H1 (cell line): Measurements from ENCODE around the gene KRTAP10-3. TPM values are rescaled to one million over a fixed set of nuclear protein-coding genes. Genes with fewer than 3 reads are reported as not detected.

Source experiments
- CTCF ChIA-PET: fragments of 300-600 bp; sonication (Branson Sonifier 250); formaldehyde crosslinking; loops from one replicate; lab custom pipeline; 2021; ENCODE audit not compliant: partially characterized antibody; lab: Charles Lee
- POLR2A ChIA-PET: fragments of 300-600 bp; sonication (Branson Sonifier 250); formaldehyde crosslinking; loops from one replicate; lab custom pipeline; 2021; ENCODE audit warnings: inconsistent platforms; ENCODE audit not compliant: partially characterized antibody; lab: Charles Lee
- DNase-seq, 2 experiments: peaks; one replicate each; pipeline versions ENCODE4 v3.0.0 to v3.0.0-alpha.2; 2010 to 2022; ENCODE audit warnings: low spot score in 2 of 2, low read depth in 1 of 2, mixed read lengths in 1 of 2
- FAIRE-seq: peaks from 2 replicates; lab custom pipeline; 2011; peaks lifted over from hg19 to GRCh38; lab: Jason Lieb, UNC
- H2AFZ ChIP-seq: 2 replicates; pipeline ENCODE4 v1.8.1; 2012; ENCODE audit warnings: low read length, inconsistent platforms
- H2AK5ac ChIP-seq: 2 replicates; pipeline ENCODE4 v1.6.1; 2013; ENCODE audit warnings: low read depth, low read length
- H2BK120ac ChIP-seq: replicated peaks from 2 replicates; pipeline ENCODE3; 2013; ENCODE audit warnings: low read depth, low read length, inconsistent platforms
- H2BK12ac ChIP-seq: 2 replicates; pipeline ENCODE4 v1.6.1; 2013; ENCODE audit warnings: low read depth, low read length
- H2BK15ac ChIP-seq: 2 replicates; pipeline ENCODE4 v1.6.1; 2013; ENCODE audit warnings: low read length
- H2BK20ac ChIP-seq: 2 replicates; pipeline ENCODE4 v1.6.1; 2013; ENCODE audit warnings: low read length
- H2BK5ac ChIP-seq: 2 replicates; pipeline ENCODE4 v1.6.1; 2013; ENCODE audit warnings: low read depth, low read length
- H3K14ac ChIP-seq: 2 replicates; pipeline ENCODE4 v1.6.1; 2013; ENCODE audit warnings: inconsistent platforms; ENCODE audit not compliant: insufficient read length
- H3K18ac ChIP-seq: 2 replicates; pipeline ENCODE4 v1.6.1; 2013; ENCODE audit warnings: low read length; ENCODE audit errors: extremely low read depth
- H3K23ac ChIP-seq: 2 replicates; pipeline ENCODE4 v1.6.1; 2013; ENCODE audit warnings: inconsistent platforms; ENCODE audit not compliant: insufficient read length
- H3K23me2 ChIP-seq: 2 replicates; pipeline ENCODE4 v1.6.1; 2013; ENCODE audit warnings: low read depth, low read length
- H3K27ac ChIP-seq: 2 replicates; pipeline ENCODE4 v1.6.1; 2011; ENCODE audit warnings: low read depth, low read length, inconsistent platforms
- H3K27me3 ChIP-seq, 4 experiments: replicated peaks in 1 of 4; 1 replicate in 1 of 4; 2 replicates in 3 of 4; pipeline versions ENCODE4 v1.6.1 to v1.8.1; 2011 to 2013; ENCODE audit warnings: low read length in 3 of 4, mild to moderate bottlenecking in 3 of 4, inconsistent platforms in 2 of 4, mixed read lengths in 2 of 4, moderate library complexity in 1 of 4; ENCODE audit not compliant: control insufficient read depth in 3 of 4, insufficient read depth in 3 of 4; ENCODE audit errors: extremely low read depth in 1 of 4
- H3K36me3 ChIP-seq, 4 experiments: 2 replicates each; pipeline versions ENCODE4 v1.6.1 to v1.8.1; 2011 to 2013; ENCODE audit warnings: mild to moderate bottlenecking in 4 of 4, low read length in 3 of 4, moderate library complexity in 2 of 4, control low read depth in 1 of 4, inconsistent platforms in 1 of 4; ENCODE audit not compliant: insufficient read depth in 4 of 4, control insufficient read depth in 2 of 4
- H3K4ac ChIP-seq: replicated peaks from 2 replicates; pipeline ENCODE3; 2013; ENCODE audit warnings: low read length, low read depth, mixed read lengths, inconsistent platforms; ENCODE audit not compliant: insufficient read length
- H3K4me1 ChIP-seq, 4 experiments: replicated peaks in 1 of 4; 1 replicate in 1 of 4; 2 replicates in 3 of 4; pipeline versions ENCODE4 v1.6.1 to v1.8.1; 2011 to 2013; ENCODE audit warnings: low read length in 3 of 4, inconsistent platforms in 2 of 4, mixed read lengths in 1 of 4; ENCODE audit not compliant: insufficient read depth in 4 of 4, control insufficient read depth in 3 of 4
- H3K4me2 ChIP-seq, 2 experiments: 2 replicates each; pipeline versions ENCODE4 v1.6.1 to v1.8.1; 2011 to 2013; ENCODE audit warnings: low read depth in 2 of 2, low read length in 2 of 2, control low read depth in 1 of 2, inconsistent platforms in 1 of 2, mild to moderate bottlenecking in 1 of 2; ENCODE audit not compliant: insufficient read depth in 1 of 2
- H3K4me3 ChIP-seq, 4 experiments: fragments of 200-600, 300-600 bp in 1 of 4; sonication (generic), shearing (Covaris generic), sonication (Bioruptor Twin) in 1 of 4; 2 replicates each; pipeline versions ENCODE4 v1.5.1 to v1.8.1; 2011 to 2016; ENCODE audit warnings: low read length in 4 of 4, low read depth in 3 of 4, control low read depth in 2 of 4, inconsistent platforms in 2 of 4, mild to moderate bottlenecking in 2 of 4, mixed read lengths in 1 of 4, moderate library complexity in 1 of 4; ENCODE audit not compliant: insufficient read depth in 2 of 4; ENCODE audit errors: extremely low read depth in 1 of 4
- H3K56ac ChIP-seq: replicated peaks from 2 replicates; pipeline ENCODE3; 2013; ENCODE audit warnings: low read depth, mild to moderate bottlenecking, mixed read lengths, low read length, inconsistent platforms; ENCODE audit not compliant: insufficient read length
- H3K79me1 ChIP-seq: 2 replicates; pipeline ENCODE4 v1.6.1; 2013; ENCODE audit warnings: low read depth, low read length, control low read depth
- H3K79me2 ChIP-seq, 2 experiments: 2 replicates each; pipeline versions ENCODE4 v1.6.1 to v1.8.1; 2012 to 2013; ENCODE audit warnings: low read length in 2 of 2, mild to moderate bottlenecking in 2 of 2, inconsistent platforms in 1 of 2; ENCODE audit not compliant: insufficient read depth in 2 of 2, control insufficient read depth in 1 of 2
- H3K9ac ChIP-seq, 4 experiments: replicated peaks in 1 of 4; 1 replicate in 1 of 4; 2 replicates in 3 of 4; pipeline versions ENCODE4 v1.6.1 to v1.8.1; 2011 to 2013; ENCODE audit warnings: low read depth in 3 of 4, low read length in 3 of 4, control low read depth in 2 of 4, mild to moderate bottlenecking in 2 of 4, moderate library complexity in 2 of 4, inconsistent platforms in 1 of 4; ENCODE audit errors: extremely low read depth in 1 of 4
- H3K9me3 ChIP-seq, 2 experiments: 2 replicates each; pipeline versions ENCODE4 v1.6.1 to v1.8.1; 2012 to 2013; ENCODE audit warnings: mild to moderate bottlenecking in 2 of 2, moderate library complexity in 2 of 2, control low read depth in 1 of 2, inconsistent platforms in 1 of 2, low read depth in 1 of 2, low read length in 1 of 2, mixed read lengths in 1 of 2; ENCODE audit not compliant: insufficient read depth in 2 of 2
- H4K20me1 ChIP-seq, 2 experiments: replicated peaks in 1 of 2; 2 replicates each; pipeline versions ENCODE3 to v1.8.1; 2011 to 2013; ENCODE audit warnings: inconsistent platforms in 2 of 2, low read length in 2 of 2, mild to moderate bottlenecking in 1 of 2; ENCODE audit not compliant: insufficient read depth in 2 of 2, control insufficient read depth in 1 of 2
- H4K5ac ChIP-seq: 2 replicates; pipeline ENCODE4 v1.6.1; 2013; ENCODE audit warnings: low read length, low read depth, mixed read lengths, inconsistent platforms; ENCODE audit not compliant: insufficient read length
- H4K8ac ChIP-seq: 2 replicates; pipeline ENCODE4 v1.8.0; 2013; ENCODE audit warnings: mild to moderate bottlenecking, moderate library complexity, low read length, inconsistent platforms; ENCODE audit not compliant: insufficient read depth; ENCODE audit errors: extremely low read depth
- H4K91ac ChIP-seq: replicated peaks from 2 replicates; pipeline ENCODE3; 2013; ENCODE audit warnings: low read length, mixed read lengths, inconsistent platforms; ENCODE audit not compliant: insufficient read length
- BACH1 ChIP-seq: IDR thresholded peaks from 2 replicates; pipeline ENCODE4 v1.6.1; 2012; ENCODE audit warnings: low read length, improper control_type of control experiment
- BCL11A ChIP-seq, 2 experiments: IDR thresholded peaks; one replicate each; pipeline ENCODE4 v1.6.1; 2011; ENCODE audit warnings: low read depth in 2 of 2, low read length in 2 of 2, mild to moderate bottlenecking in 2 of 2
- CBX5 ChIP-seq: fragments of 300-800, 300-1000 bp; sonication (generic); IDR thresholded peaks from 2 replicates; pipeline ENCODE4 v1.7.1; 2016; ENCODE audit warnings: antibody characterized with exemption, low read length, low read depth
- CBX8 ChIP-seq: fragments of 300-800, 300-1000 bp; sonication (generic); IDR thresholded peaks from 2 replicates; pipeline ENCODE4 v1.7.1; 2016; ENCODE audit warnings: low read depth, low read length, borderline replicate concordance
- CHD2 ChIP-seq: IDR thresholded peaks from 2 replicates; pipeline ENCODE4 v1.6.1; 2012; ENCODE audit warnings: low read length, improper control_type of control experiment
- EZH2 ChIP-seq: fragments of 200-600 bp; sonication (generic); IDR thresholded peaks from 2 replicates; pipeline ENCODE4 v1.7.1; 2012; ENCODE audit warnings: low read depth, mild to moderate bottlenecking, moderate library complexity, low read length, inconsistent platforms; ENCODE audit not compliant: severe bottlenecking
- KDM4A ChIP-seq: IDR thresholded peaks from one replicate; pipeline ENCODE4 v1.7.1; 2012; ENCODE audit warnings: low read depth, mild to moderate bottlenecking, moderate library complexity, low read length, inconsistent platforms; ENCODE audit not compliant: severe bottlenecking
- POLR2A ChIP-seq, 2 experiments: IDR thresholded peaks; 1 replicate in 1 of 2; 2 replicates in 1 of 2; pipeline ENCODE4 v1.6.1; 2011; ENCODE audit warnings: low read depth in 2 of 2, low read length in 2 of 2, mild to moderate bottlenecking in 2 of 2; ENCODE audit errors: control extremely low read depth in 1 of 2
- SP2 ChIP-seq: IDR thresholded peaks from 2 replicates; pipeline ENCODE4 v1.6.1; 2012; ENCODE audit warnings: mild to moderate bottlenecking, low read length, inconsistent platforms
- TAF1 ChIP-seq: IDR thresholded peaks from 2 replicates; pipeline ENCODE4 v1.6.1; 2011; ENCODE audit warnings: mild to moderate bottlenecking, low read depth, low read length
- ZNF274 ChIP-seq: IDR thresholded peaks from 2 replicates; pipeline ENCODE4 v1.7.0; 2012; ENCODE audit warnings: low read length, borderline replicate concordance; ENCODE audit errors: extremely low read depth
- WGBS, 2 experiments: shearing (Covaris generic) in 1 of 2; methylation state at CpG; one replicate each; pipeline versions ENCODE4 v1.1.6 to v1.1.7; 2013 to 2015; ENCODE audit warnings: low lambda C conversion rate in 2 of 2, mixed read lengths in 2 of 2, inconsistent platforms in 1 of 2, low coverage in 1 of 2, missing lambda C conversion rate in 1 of 2; ENCODE audit not compliant: insufficient replicate concordance in 2 of 2, insufficient coverage in 1 of 2, insufficient read length in 1 of 2; ENCODE audit errors: extremely low coverage in 1 of 2, missing lambda C conversion rate in 1 of 2; 5-methylcytosine and 5-hydroxymethylcytosine counted together
- polyA plus RNA-seq, 7 experiments: library from polyadenylated mRNA; depleted of rRNA in 3 of 7; stranded (reverse) in 5 of 7; unstranded in 2 of 7; fragments of >200 nt in 5 of 7; fragments of 200-250 nt in 2 of 7; gene quantifications; 1 replicate in 5 of 7; 2 replicates in 1 of 7; 4 replicates in 1 of 7; pipeline versions ENCODE4 v1.2.1 to v1.2.3, GENCODE V29; 2011 to 2013; ENCODE audit warnings: missing spikeins in 2 of 7, mixed read lengths in 2 of 7
- total RNA-seq: library from RNA; stranded (reverse); fragmentation: NEBNext Ultra II Directional; extraction: Animal tissue kit (Norgen Biotek cat#: 25700); gene quantifications from 2 replicates; pipeline ENCODE4 v1.2.1, GENCODE V29; 2021

The KRTAP10-3 gene
- total and polyA plus RNA-seq, 2 of the 8 experiments (the other 6 are each of a cell fraction or from before 2014, with no cell fraction given): not detected

DNA sequence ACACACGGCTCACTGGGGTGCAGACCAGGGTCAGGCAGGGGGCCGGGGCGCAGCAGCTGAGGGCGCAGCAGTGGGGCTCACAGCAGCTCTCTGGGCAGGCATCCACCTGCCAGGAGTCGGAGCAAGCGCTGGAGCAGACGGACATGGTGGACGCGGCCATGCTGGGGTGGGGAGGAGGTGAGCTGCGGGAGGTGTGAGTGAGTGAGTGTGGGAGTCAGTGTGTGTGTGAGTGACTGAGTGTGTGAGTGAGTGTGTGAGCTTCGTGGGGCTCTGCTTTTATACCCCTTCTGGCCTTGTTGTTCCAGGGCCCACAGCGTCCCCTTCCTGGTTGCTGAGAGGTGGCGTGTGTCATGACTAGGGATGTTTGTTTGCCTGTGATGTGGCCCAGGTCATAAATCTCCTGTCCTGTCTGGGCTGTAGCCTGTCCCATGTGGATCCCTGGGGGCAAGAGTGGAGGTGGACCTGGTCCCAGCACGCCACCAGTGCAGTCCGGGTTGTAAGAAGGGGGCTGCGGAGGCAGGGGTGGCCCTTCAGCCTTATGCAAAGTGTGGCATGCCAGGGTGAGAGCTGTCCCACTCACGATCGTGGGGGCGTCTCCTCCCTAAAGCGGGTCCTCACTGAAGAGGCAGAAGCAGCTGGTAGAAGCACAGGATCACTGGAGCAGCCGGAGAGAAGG lies 18.5 kb downstream of the KRTAP10-3 start, which contains the start of gene KRTAP10-1:
Gene KRTAP10-1 (minus strand): TSS at position 205 of the 676 bp plus-strand sequence. CDS start 45 bp downstream, at position 160.
- no peak within 1 kb of the TSS; the same call in 1 of the 2 replicates for H3K18ac ChIP-seq
- no peak within 1 kb of the TSS for H3K4ac ChIP-seq
- 0 out of 2 replicates have a peak within 1 kb of the TSS, but pooled peaks have one; percentile 52 for H2BK5ac ChIP-seq
- TF ChIP-seq CBX5 (no peak), CBX8 (no peak), BACH1 (no peak), EZH2 (no peak), POLR2A (IDR thresholded peaks at IDR 0.05; ENCODE audit: control extremely low read depth in 1 of 2, low read depth in 2 of 2, low read length in 2 of 2) (no peak), TAF1 (no peak), CHD2 (no peak), ZNF274 (no peak), KDM4A (no peak), SP2 (no peak), BCL11A (IDR thresholded peaks at IDR 0.05; ENCODE audit: low read depth in 2 of 2, low read length in 2 of 2) (no peak)
- TF ChIP-seq, all 59 proteins: peak for 0
- H3K79me1 ChIP-seq: no peaks in the 10 kb centered on the region
- FAIRE-seq (no peak), DNase-seq (no peak)
- CTCF ChIA-PET: interaction anchor here (0.6 to 1.7 kb wide), 4 partner anchors 9 to 151 kb away, joined by 3 to 4 read pairs (median 3); no protein-coding TSS in a partner anchor
- H3K9me3 ChIP-seq: peaks cover 3 to 4% of the 10 kb centered on the region in 2 experiments; a peak in 1 of 4 replicates
- peaks cover 0 to 2% (median 0%) of the 10 kb centered on the region in 4 experiments; a peak in 1 of 7 replicates for H3K4me1 ChIP-seq
- peak within 1 kb of the TSS; percentile 75; the same call in 1 of the 2 replicates for H2AK5ac ChIP-seq
- H2BK120ac ChIP-seq: no peak within 1 kb of the TSS
- H3K27me3 ChIP-seq: no peaks in the 10 kb centered on the region
- H3K14ac ChIP-seq: no peak within 1 kb of the TSS
- no peak within 1 kb of the TSS for H4K91ac ChIP-seq
- H3K4me3 ChIP-seq: no peak within 1 kb of the TSS
- H4K20me1 ChIP-seq: no peaks in the 10 kb centered on the region
- WGBS, 2 experiments: 80% methylated on average over 21 of the region's 21 CpGs; no CpG with 5 or more reads in 1 of the 2 experiments
- peak within 1 kb of the TSS; percentile 72; the same call in 1 of the 2 replicates for H2BK15ac ChIP-seq
- no peak within 1 kb of the TSS for H3K27ac ChIP-seq
- H3K23ac ChIP-seq: no peak within 1 kb of the TSS
- H4K8ac ChIP-seq: peak within 1 kb of the TSS; percentile 57
- no peak within 1 kb of the TSS for H3K9ac ChIP-seq
- no peak within 1 kb of the TSS for H4K5ac ChIP-seq
- H3K23me2 ChIP-seq: no peaks in the 10 kb centered on the region
- H3K79me2 ChIP-seq: no peaks in the 10 kb centered on the region
- H2BK12ac ChIP-seq: peak within 1 kb of the TSS; percentile 60; the same call in 1 of the 2 replicates
- POLR2A ChIA-PET: interaction anchor here (0.9 to 1.2 kb wide), 2 partner anchors 10 to 12 kb away, joined by 3 read pairs; no protein-coding TSS in a partner anchor
- H3K4me2 ChIP-seq: no peak within 1 kb of the TSS
- no peak within 1 kb of the TSS for H2BK20ac ChIP-seq
- no peak within 1 kb of the TSS for H2AFZ ChIP-seq
- H3K36me3 ChIP-seq: no peaks in the 10 kb centered on the region
- no peak within 1 kb of the TSS for H3K56ac ChIP-seq
